ENCODE measurements around the gene SERPINA10.

Gene SERPINA10, protein sequence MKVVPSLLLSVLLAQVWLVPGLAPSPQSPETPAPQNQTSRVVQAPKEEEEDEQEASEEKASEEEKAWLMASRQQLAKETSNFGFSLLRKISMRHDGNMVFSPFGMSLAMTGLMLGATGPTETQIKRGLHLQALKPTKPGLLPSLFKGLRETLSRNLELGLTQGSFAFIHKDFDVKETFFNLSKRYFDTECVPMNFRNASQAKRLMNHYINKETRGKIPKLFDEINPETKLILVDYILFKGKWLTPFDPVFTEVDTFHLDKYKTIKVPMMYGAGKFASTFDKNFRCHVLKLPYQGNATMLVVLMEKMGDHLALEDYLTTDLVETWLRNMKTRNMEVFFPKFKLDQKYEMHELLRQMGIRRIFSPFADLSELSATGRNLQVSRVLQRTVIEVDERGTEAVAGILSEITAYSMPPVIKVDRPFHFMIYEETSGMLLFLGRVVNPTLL

DNA sequence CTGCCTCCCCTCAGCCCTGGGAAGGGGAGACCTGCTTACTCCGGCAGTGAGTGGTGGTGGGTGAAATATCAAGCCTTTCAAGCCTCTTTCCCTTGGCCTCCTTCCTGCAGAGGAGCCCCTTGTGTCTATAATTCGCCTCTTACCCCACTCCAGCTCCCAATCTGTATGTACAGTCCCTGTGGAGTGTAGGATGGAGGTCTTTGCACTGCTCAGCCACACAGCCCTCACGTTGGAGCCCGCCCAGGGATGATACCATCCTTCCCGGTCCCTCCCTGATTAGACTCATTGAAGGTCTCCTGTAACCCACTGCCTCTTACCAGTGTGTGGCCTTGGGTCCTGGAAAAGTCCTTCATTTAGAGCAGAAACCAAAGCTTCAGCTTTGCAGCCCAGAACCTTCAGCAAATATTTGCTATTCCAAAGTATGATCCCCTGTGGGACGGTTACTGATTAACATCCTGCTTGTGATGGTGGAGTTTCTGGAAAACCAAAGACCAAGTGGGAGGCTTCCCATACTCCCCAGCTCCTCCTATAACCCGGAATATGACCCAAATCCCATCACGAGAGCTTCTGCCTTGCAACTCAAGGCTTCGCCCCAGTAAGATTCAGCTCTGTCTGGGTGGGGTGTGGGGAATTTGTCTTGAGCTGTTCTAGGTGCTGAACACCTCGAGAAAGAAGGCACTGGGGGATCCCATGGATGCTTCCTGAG lies at the start of gene SERPINA10:
TSS of gene SERPINA10 (minus strand) at position 397 of the 706 bp plus-strand sequence. CDS start 2,675 bp downstream, outside the sequence.
- H3K9ac ChIP-seq (ENCODE audit: low read length): no peak within 1 kb of the TSS
- no peaks in the 10 kb centered on the region for H3K27me3 ChIP-seq (ENCODE audit: control insufficient read depth, insufficient read depth, low read length)
- no peaks in the 10 kb centered on the region for H3K4me1 ChIP-seq (ENCODE audit: control insufficient read depth, insufficient read depth, low read length)
- no peaks in the 10 kb centered on the region for H3K36me3 ChIP-seq (ENCODE audit: control insufficient read depth, insufficient read depth, low read length)
- H3K4me3 ChIP-seq (ENCODE audit: low read length): no peak within 1 kb of the TSS
- no peak within 1 kb of the TSS for H3K27ac ChIP-seq (ENCODE audit: low read depth, low read length)

DNA sequence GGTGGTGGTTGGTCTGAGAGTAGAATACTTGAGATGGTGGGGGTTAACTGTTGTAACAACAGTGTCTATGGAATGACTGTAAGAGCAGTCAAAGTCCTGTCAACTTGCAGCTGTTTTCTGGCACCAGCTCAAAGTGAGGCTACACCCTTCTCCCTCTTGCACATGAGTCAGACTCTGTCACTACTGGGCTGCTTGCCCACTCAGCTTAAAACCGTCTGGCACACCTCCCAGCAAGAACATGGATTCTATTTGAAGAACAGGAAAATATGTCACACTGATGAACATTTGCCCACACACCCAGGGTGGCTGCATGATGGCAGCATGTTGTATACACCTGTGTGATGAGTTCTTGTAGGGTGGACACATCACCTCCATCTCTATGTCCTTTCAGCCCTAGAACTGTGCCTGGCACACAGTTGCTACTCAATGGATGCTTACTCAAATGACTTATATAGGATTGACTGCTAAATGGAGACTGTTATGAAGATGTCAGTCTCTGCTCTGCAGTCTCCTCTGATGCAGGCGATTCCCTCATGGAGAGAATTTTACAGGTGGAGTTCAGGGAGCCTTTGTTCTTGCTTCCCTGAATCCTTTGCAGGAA lies 49.4 kb upstream of the SERPINA10 start:
- Histone ChIP-seq H3K9ac (ENCODE audit: low read length) (no peak overlapping the region), H3K27ac (ENCODE audit: low read depth, low read length) (no peak overlapping the region), H3K4me3 (ENCODE audit: low read length) (no peak overlapping the region), H3K27me3 (ENCODE audit: control insufficient read depth, insufficient read depth, low read length) (no peaks in the 10 kb centered on the region), H3K36me3 (ENCODE audit: control insufficient read depth, insufficient read depth, low read length) (no peaks in the 10 kb centered on the region), H3K4me1 (ENCODE audit: control insufficient read depth, insufficient read depth, low read length) (no peaks in the 10 kb centered on the region)

DNA sequence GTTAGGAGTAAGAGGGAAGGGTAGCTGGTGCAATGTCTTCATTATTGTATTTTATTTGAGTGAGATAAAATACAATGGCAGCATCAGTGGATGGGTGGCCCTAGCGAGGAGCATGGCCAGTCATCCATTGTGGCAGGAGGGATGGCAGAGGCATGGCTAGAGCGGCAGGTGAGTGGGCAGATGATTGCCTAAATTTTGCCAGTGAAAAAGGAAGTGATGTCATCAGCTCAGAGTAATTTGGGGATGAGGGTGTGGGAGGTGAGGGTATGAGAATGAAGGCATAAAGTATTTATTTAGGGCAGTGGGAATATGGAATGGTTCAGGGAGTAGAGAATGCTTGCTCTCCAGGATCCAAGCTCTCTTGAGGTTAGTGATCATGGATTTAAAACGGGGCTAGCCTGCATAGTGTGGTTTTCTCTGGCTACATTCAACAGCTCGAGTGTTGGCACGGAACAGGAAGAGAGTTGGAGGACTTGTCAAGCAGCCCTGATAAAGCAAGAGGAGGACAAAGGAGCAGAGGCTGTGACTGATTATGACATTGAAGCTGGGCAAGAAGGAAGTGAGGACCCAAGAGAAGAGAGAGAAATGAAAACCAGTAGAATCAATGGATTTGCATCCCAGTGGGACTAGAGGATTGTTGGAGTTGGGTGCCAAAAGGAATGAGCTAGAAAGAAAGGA lies 48.7 kb upstream of the SERPINA10 start:
- no peak overlapping the region for H3K9ac ChIP-seq (ENCODE audit: low read length)
- H3K27ac ChIP-seq (ENCODE audit: low read depth, low read length): no peak overlapping the region
- no peaks in the 10 kb centered on the region for H3K36me3 ChIP-seq (ENCODE audit: control insufficient read depth, insufficient read depth, low read length)
- no peaks in the 10 kb centered on the region for H3K27me3 ChIP-seq (ENCODE audit: control insufficient read depth, insufficient read depth, low read length)
- H3K4me1 ChIP-seq (ENCODE audit: control insufficient read depth, insufficient read depth, low read length): no peaks in the 10 kb centered on the region
- H3K4me3 ChIP-seq (ENCODE audit: low read length): no peak overlapping the region

DNA sequence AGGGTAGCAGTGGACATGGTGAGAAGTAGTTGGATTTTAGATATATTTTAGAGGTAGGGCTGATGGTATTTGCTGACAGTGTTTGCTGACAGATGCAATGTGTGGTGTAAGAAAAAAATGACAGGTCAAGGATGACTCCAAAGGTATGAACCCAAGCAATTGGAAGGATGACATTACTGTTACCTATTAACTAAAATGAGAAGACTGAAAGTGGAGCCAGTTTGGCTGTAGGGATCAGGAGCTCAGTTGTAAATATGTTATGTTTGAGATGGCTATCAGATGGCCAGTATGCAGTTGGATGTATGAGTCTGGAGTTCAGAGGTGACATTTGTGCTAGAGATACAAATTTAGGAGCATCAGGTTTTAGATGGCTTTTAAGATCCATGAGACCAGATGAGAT lies 47.5 kb upstream of the SERPINA10 start:
- Histone ChIP-seq H3K27me3 (ENCODE audit: control insufficient read depth, insufficient read depth, low read length) (no peaks in the 10 kb centered on the region), H3K36me3 (ENCODE audit: control insufficient read depth, insufficient read depth, low read length) (no peaks in the 10 kb centered on the region), H3K4me1 (ENCODE audit: control insufficient read depth, insufficient read depth, low read length) (no peaks in the 10 kb centered on the region), H3K27ac (ENCODE audit: low read depth, low read length) (no peak overlapping the region), H3K4me3 (ENCODE audit: low read length) (no peak overlapping the region), H3K9ac (ENCODE audit: low read length) (no peak overlapping the region)

DNA sequence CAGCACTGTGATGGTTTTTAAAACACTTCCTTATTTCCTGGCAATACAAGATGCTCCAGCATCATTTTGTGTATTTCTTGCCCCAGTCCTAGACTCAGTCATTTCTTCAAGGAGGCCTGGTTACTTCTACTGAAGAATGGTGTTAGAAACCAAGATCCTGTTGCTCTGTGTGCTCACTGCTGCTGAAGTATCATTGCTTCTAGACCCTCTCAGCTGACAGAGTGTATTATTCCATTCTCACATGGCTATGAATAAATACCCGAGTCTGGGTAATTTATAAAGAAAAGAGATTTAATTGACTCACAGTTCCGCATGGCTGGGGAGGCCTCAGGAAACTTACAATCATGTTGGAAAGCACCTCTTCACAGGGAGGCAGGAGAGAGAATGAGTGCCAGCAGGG lies 45.0 kb upstream of the SERPINA10 start:
- H3K9ac ChIP-seq (ENCODE audit: low read length): no peak overlapping the region
- no peaks in the 10 kb centered on the region for H3K36me3 ChIP-seq (ENCODE audit: control insufficient read depth, insufficient read depth, low read length)
- no peaks in the 10 kb centered on the region for H3K27me3 ChIP-seq (ENCODE audit: control insufficient read depth, insufficient read depth, low read length)
- no peak overlapping the region for H3K4me3 ChIP-seq (ENCODE audit: low read length)
- H3K27ac ChIP-seq (ENCODE audit: low read depth, low read length): no peak overlapping the region
- no peaks in the 10 kb centered on the region for H3K4me1 ChIP-seq (ENCODE audit: control insufficient read depth, insufficient read depth, low read length)

DNA sequence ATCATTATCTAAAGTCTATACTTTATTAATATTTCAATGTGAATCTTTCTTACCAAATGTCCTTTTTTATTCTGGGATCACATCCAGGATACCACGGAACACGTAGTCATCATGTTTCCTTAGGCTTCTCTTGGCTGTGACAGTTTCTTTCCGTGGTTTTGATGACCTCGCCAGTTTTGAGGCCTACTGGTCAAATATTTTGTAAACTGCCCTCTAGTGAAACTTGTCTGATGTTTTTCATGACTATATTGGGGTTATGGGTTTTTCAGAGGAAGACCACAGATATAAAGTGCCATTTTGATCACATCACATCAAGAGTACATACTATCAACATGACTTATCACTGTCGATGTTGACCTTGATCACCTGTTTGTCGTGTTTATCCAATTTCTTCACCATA lies 44.2 kb upstream of the SERPINA10 start:
- Histone ChIP-seq H3K4me1 (ENCODE audit: control insufficient read depth, insufficient read depth, low read length) (no peaks in the 10 kb centered on the region), H3K36me3 (ENCODE audit: control insufficient read depth, insufficient read depth, low read length) (no peaks in the 10 kb centered on the region), H3K27ac (ENCODE audit: low read depth, low read length) (no peak overlapping the region), H3K4me3 (ENCODE audit: low read length) (no peak overlapping the region), H3K27me3 (ENCODE audit: control insufficient read depth, insufficient read depth, low read length) (no peaks in the 10 kb centered on the region), H3K9ac (ENCODE audit: low read length) (no peak overlapping the region)

DNA sequence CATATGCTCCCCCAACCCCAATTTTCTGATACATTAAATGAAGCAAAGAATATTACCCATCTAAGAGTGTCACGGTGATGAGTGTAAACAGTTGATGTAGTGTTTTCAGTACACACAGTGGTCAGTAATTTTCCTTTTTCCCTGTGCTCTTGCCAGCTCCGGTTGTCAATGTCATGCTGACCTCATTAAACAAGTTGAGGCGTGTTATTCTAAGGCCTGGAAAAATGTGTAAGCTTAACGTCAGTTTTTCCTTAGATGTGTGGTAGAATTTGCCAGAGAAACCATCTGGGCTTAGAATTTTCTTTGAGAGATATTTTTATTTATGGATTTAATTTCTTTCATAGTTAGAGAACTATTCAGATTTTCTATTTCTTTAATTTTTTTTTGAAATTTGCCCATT lies 41.8 kb upstream of the SERPINA10 start:
- Histone ChIP-seq H3K27me3 (ENCODE audit: control insufficient read depth, insufficient read depth, low read length) (no peaks in the 10 kb centered on the region), H3K9ac (ENCODE audit: low read length) (no peak overlapping the region), H3K36me3 (ENCODE audit: control insufficient read depth, insufficient read depth, low read length) (no peaks in the 10 kb centered on the region), H3K27ac (ENCODE audit: low read depth, low read length) (no peak overlapping the region), H3K4me1 (ENCODE audit: control insufficient read depth, insufficient read depth, low read length) (no peaks in the 10 kb centered on the region), H3K4me3 (ENCODE audit: low read length) (no peak overlapping the region)

DNA sequence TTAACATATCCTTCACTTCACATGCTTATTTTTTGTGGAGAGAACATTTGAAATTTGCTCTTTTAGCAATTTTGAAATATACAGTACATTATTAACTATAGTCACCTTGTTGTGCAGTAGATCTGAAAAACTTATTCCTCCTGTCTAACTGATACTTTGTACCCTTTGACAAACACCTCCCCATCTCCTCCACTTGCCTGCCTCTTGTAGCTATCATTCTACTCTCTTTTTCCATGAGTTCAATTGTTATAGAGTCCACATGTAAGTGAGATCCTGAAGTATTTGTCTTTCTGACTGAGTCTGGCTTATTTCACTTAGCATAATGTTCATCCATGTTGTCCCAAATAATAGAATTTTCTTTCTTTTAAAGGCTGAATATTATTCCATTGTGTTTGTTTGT lies 39.5 kb upstream of the SERPINA10 start:
- no peaks in the 10 kb centered on the region for H3K36me3 ChIP-seq (ENCODE audit: control insufficient read depth, insufficient read depth, low read length)
- no peaks in the 10 kb centered on the region for H3K27me3 ChIP-seq (ENCODE audit: control insufficient read depth, insufficient read depth, low read length)
- H3K4me3 ChIP-seq (ENCODE audit: low read length): no peak overlapping the region
- no peak overlapping the region for H3K27ac ChIP-seq (ENCODE audit: low read depth, low read length)
- no peak overlapping the region for H3K9ac ChIP-seq (ENCODE audit: low read length)
- no peaks in the 10 kb centered on the region for H3K4me1 ChIP-seq (ENCODE audit: control insufficient read depth, insufficient read depth, low read length)

DNA sequence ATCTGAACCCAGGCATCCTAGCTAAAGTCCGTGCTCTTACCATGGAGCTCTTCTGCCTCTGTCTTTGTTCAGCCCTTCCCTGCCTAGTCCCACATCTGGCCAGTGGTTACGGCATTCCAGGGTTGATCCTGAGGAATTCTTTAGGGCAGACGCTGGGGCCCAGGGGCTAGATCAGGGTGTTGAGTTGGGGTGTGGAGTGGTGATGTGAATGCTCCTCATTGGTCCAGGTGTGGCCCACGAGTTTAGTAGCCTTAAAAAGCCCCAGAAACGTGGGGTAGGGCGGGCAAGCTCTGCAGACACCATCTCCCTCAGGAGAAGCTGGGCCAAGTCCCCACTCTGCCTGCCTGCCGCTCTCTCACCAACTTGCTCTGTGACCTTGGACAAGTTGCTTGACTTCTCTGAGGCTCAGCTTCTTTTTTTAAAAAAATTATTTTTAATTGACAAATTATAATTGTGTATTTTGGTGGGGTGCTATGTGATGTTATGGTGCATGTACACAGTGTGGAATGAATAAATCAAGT lies 39.1 kb upstream of the SERPINA10 start:
- Histone ChIP-seq H3K27me3 (ENCODE audit: control insufficient read depth, insufficient read depth, low read length) (no peaks in the 10 kb centered on the region), H3K4me3 (ENCODE audit: low read length) (no peak overlapping the region), H3K4me1 (ENCODE audit: control insufficient read depth, insufficient read depth, low read length) (no peaks in the 10 kb centered on the region), H3K36me3 (ENCODE audit: control insufficient read depth, insufficient read depth, low read length) (no peaks in the 10 kb centered on the region), H3K27ac (ENCODE audit: low read depth, low read length) (no peak overlapping the region), H3K9ac (ENCODE audit: low read length) (no peak overlapping the region)

DNA sequence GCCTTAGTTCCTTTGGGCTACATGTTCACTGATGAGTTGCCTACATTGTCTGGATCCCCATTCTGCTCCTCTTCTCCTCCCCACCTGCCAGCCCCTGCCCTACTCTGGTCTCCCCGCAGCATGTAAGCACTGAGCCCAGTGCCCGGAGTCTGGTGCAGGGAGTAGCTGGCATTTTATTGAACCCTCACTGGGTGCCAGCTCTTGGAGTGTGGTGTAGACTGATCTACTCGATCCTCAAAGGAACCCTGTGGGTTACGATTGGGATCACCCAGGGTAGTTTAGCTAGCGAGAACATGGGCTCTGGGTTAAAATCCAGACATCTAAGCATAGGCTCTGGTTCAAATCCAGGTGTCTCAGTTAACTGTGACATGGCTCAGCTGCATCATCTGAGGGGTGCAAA lies 38.4 kb upstream of the SERPINA10 start:
- no peaks in the 10 kb centered on the region for H3K4me1 ChIP-seq (ENCODE audit: control insufficient read depth, insufficient read depth, low read length)
- no peaks in the 10 kb centered on the region for H3K27me3 ChIP-seq (ENCODE audit: control insufficient read depth, insufficient read depth, low read length)
- no peaks in the 10 kb centered on the region for H3K36me3 ChIP-seq (ENCODE audit: control insufficient read depth, insufficient read depth, low read length)
- no peak overlapping the region for H3K4me3 ChIP-seq (ENCODE audit: low read length)
- no peak overlapping the region for H3K27ac ChIP-seq (ENCODE audit: low read depth, low read length)
- H3K9ac ChIP-seq (ENCODE audit: low read length): no peak overlapping the region

DNA sequence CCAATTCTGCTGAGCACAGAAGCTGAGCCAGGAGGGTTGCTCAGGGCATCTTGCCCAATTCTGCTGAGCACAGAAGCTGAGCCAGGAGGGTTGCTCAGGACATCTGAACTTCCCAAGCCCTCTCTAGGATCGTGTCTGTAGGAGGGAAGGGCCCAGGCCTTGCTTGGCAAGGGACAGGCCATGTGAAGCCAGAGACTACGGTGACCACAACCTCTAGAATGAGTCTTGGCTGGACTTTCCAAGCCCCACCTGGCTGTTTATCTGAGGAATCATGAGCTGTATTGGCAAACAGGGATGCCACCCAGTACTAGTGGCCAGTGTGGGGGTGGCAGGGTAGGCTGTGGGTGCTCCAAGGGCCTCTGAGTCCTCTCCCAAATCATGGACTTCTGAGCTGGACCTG lies 37.8 kb upstream of the SERPINA10 start:
- Histone ChIP-seq H3K4me3 (ENCODE audit: low read length) (no peak overlapping the region), H3K9ac (ENCODE audit: low read length) (no peak overlapping the region), H3K27ac (ENCODE audit: low read depth, low read length) (no peak overlapping the region), H3K4me1 (ENCODE audit: control insufficient read depth, insufficient read depth, low read length) (no peaks in the 10 kb centered on the region), H3K36me3 (ENCODE audit: control insufficient read depth, insufficient read depth, low read length) (no peaks in the 10 kb centered on the region), H3K27me3 (ENCODE audit: control insufficient read depth, insufficient read depth, low read length) (no peaks in the 10 kb centered on the region)

DNA sequence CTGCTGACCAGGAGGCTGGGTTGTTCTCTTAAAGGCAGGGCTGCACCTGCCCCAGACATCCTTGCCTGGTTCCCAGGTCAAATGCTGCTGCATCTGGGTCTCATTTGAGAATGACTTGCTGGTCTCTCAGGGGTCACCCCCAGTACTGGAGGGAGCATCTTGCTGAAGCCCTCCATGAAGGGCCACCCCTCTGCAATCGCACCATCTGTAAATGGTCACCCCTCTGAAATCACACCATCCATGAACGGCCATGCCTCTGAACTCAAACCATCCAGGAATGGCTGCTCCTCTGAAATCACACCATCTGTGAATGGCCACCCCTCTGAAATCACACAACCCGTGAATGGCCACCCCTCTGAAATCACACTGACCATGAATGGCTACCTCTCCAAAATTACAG lies 37.4 kb upstream of the SERPINA10 start:
- Histone ChIP-seq H3K4me1 (ENCODE audit: control insufficient read depth, insufficient read depth, low read length) (no peaks in the 10 kb centered on the region), H3K27ac (ENCODE audit: low read depth, low read length) (no peak overlapping the region), H3K27me3 (ENCODE audit: control insufficient read depth, insufficient read depth, low read length) (no peaks in the 10 kb centered on the region), H3K4me3 (ENCODE audit: low read length) (no peak overlapping the region), H3K9ac (ENCODE audit: low read length) (no peak overlapping the region), H3K36me3 (ENCODE audit: control insufficient read depth, insufficient read depth, low read length) (no peaks in the 10 kb centered on the region)

All from rectal smooth muscle tissue (tissue), 1 donor.